ENCODE measurements around the gene AGRN. TPM values are rescaled to one million over a fixed set of nuclear protein-coding genes. Genes with fewer than 3 reads are reported as not detected.
"Not testable (repeated sequence)": the region's sequence is repeated elsewhere in the genome, so short reads cannot be mapped to it uniquely, and the experiment has no call there.

Gene AGRN
- total and polyA plus RNA-seq, 5 donors from 2014 or later = 0.06 to 4.2 (median 0.29) TPM; not detected in 1

- no peak for ATAC-seq (ENCODE audit: low read depth in 2 of 2)
- Histone ChIP-seq H3K36me3 (ENCODE audit: control insufficient read depth, insufficient read depth, low read length) (no peaks in the 10 kb centered on the region), H3K9me3 (ENCODE audit: control insufficient read depth in 2 of 2, low read length in 2 of 2) (no peaks in the 10 kb centered on the region), H3K27ac (ENCODE audit: insufficient read depth, low read length, poor library complexity, severe bottlenecking) (no peak overlapping the region), H3K27me3 (ENCODE audit: control insufficient read depth, insufficient read depth, low read length) (no peaks in the 10 kb centered on the region), H3K4me1 (ENCODE audit: control insufficient read depth, insufficient read depth, low read length, poor library complexity, severe bottlenecking) (peaks cover 41% of the 10 kb centered on the region), H3K4me3 (ENCODE audit: low read depth, low read length) (no peak overlapping the region)
- DNase-seq = no peak
- H3K36me3 Mint-ChIP-seq = no peaks in the 10 kb centered on the region
- H3K27ac Mint-ChIP-seq = peak overlapping the region in 1 of 3 donors; percentile 5
- no peaks in the 10 kb centered on the region for H3K9me3 Mint-ChIP-seq
- H3K27me3 Mint-ChIP-seq = peaks cover 17% of the 10 kb centered on the region
- peaks cover 0 to 21% (median 2%) of the 10 kb centered on the region in 4 donors for H3K4me1 Mint-ChIP-seq
- peak overlapping the region in 1 of 4 donors; percentile 38 for H3K4me3 Mint-ChIP-seq
Observed at GRCh38 chr1:1063261-1063944, 43.5 kb downstream of the AGRN start.

DNA sequence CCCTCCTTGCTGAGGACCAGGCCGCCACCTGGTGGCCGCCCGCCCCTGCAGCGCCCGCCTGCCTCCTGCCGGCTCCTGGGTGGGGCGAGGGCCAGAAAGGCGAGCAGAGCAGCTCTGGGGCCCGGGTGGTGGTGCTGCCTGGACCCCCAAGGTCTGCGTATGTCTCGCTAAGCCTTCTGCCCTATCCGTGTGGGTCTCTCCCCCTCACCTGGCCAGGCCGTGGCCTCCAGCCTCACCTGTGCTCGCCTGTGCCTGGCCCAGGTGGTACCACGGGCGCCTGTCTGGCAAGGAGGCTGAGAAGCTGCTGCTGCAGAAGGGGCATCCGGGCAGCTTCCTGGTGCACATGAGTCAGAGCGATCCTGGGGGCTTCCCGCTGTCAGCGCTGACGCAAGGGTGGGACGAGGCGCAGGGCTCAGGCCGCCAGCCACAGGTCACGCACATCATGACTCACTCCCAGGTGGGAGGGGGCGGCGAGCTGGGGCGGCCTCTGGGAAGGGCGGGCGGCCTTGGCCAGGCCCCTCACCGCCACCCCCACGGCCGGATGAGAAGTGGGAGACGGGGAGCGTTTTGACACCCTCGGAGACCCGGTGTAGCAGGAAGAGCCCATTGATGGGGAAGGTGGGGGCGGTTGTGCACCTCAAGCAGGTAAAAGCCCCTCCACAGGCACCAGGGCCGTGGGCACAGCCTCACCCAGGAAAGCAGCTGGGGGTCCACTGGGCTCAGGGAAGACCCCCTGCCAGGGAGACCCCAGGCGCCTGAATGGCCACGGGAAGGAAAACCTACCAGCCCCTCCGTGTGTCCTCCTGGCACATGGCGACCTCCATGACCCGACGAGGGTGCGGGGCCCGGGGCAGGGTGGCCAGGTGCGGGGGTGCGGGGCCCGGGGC lies 44.3 kb downstream of the AGRN start:
- Mint-ChIP-seq H3K4me3 (peak overlapping the region in 1 of 4 donors; percentile 15), H3K27me3 (peaks cover 16% of the 10 kb centered on the region), H3K27ac (peak overlapping the region in 1 of 3 donors; percentile 63), H3K9me3 (no peaks in the 10 kb centered on the region), H3K36me3 (no peaks in the 10 kb centered on the region), H3K4me1 (peaks cover 0 to 17% (median 2%) of the 10 kb centered on the region in 4 donors)
- H3K4me3 ChIP-seq (ENCODE audit: low read depth, low read length) = no peak overlapping the region
- DNase-seq (peak; percentile 74 to 76 (median 76)), ATAC-seq (ENCODE audit: low read depth in 2 of 2) (peak; percentile 62 to 65)
- H3K36me3 ChIP-seq (ENCODE audit: control insufficient read depth, insufficient read depth, low read length) = no peaks in the 10 kb centered on the region
- no peak overlapping the region for H3K27ac ChIP-seq (ENCODE audit: insufficient read depth, low read length, poor library complexity, severe bottlenecking)
- peaks cover 38% of the 10 kb centered on the region for H3K4me1 ChIP-seq (ENCODE audit: control insufficient read depth, insufficient read depth, low read length, poor library complexity, severe bottlenecking)
- no peaks in the 10 kb centered on the region for H3K27me3 ChIP-seq (ENCODE audit: control insufficient read depth, insufficient read depth, low read length)
- H3K9me3 ChIP-seq (ENCODE audit: control insufficient read depth in 2 of 2, low read length in 2 of 2) = no peaks in the 10 kb centered on the region

- DNase-seq = peak in 1 of 3 donors; percentile 42
- H3K9me3 Mint-ChIP-seq = no peaks in the 10 kb centered on the region
Observed at GRCh38 chr1:1065265-1065939, 45.5 kb downstream of the AGRN start.

DNA sequence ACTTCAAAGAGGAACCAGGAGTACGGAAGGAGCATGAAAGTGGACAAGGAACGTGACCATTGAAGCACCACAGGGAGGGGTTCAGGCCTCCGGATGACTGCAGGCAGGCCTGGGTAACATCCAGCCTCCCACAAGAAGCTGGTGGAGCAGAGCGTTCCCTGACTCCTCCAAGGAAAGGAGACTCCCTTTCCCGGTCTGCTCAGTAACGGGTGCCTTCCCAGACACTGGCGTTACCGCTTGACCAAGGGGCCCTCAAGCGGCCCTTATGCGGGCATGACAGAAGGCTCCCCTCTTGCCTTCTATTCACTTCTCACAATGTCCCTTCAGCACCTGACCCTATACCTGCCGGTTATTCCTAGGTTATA lies 46.0 kb downstream of the AGRN start:
- not testable (repeated sequence) for H3K9me3 Mint-ChIP-seq; H3K9me3 ChIP-seq (ENCODE audit: control insufficient read depth in 2 of 2, low read length in 2 of 2); DNase-seq; H3K27me3 ChIP-seq (ENCODE audit: control insufficient read depth, insufficient read depth, low read length); H3K4me3 ChIP-seq (ENCODE audit: low read depth, low read length); H3K27ac ChIP-seq (ENCODE audit: insufficient read depth, low read length, poor library complexity, severe bottlenecking); H3K36me3 ChIP-seq (ENCODE audit: control insufficient read depth, insufficient read depth, low read length); ATAC-seq (ENCODE audit: low read depth in 2 of 2); H3K36me3 Mint-ChIP-seq
- Mint-ChIP-seq H3K4me1 (peaks cover 0 to 14% (median 2%) of the 10 kb centered on the region in 4 donors), H3K27ac (peak overlapping the region in 2 of 3 donors; percentile 18 to 82), H3K4me3 (peak overlapping the region in 1 of 4 donors; percentile 6), H3K27me3 (peaks cover 11% of the 10 kb centered on the region)
- H3K4me1 ChIP-seq (ENCODE audit: control insufficient read depth, insufficient read depth, low read length, poor library complexity, severe bottlenecking) = peaks cover 34% of the 10 kb centered on the region

More at GRCh38 chr1:1065265-1065939, 45.5 kb downstream of the AGRN start:
- no peaks in the 10 kb centered on the region for H3K27me3 ChIP-seq (ENCODE audit: control insufficient read depth, insufficient read depth, low read length)
- H3K4me1 ChIP-seq (ENCODE audit: control insufficient read depth, insufficient read depth, low read length, poor library complexity, severe bottlenecking) = peaks cover 34% of the 10 kb centered on the region
- H3K27ac ChIP-seq (ENCODE audit: insufficient read depth, low read length, poor library complexity, severe bottlenecking) = no peak overlapping the region
- Mint-ChIP-seq H3K36me3 (no peaks in the 10 kb centered on the region), H3K4me3 (peak overlapping the region in 3 of 4 donors; percentile 0 to 24 (median 6)), H3K4me1 (peaks cover 0 to 14% (median 2%) of the 10 kb centered on the region in 4 donors), H3K27ac (peak overlapping the region in 2 of 3 donors; percentile 18 to 82), H3K27me3 (peaks cover 11% of the 10 kb centered on the region)
- no peak overlapping the region for H3K4me3 ChIP-seq (ENCODE audit: low read depth, low read length)
- ATAC-seq (ENCODE audit: low read depth in 2 of 2) = no peak
- no peaks in the 10 kb centered on the region for H3K9me3 ChIP-seq (ENCODE audit: control insufficient read depth in 2 of 2, low read length in 2 of 2)
- H3K36me3 ChIP-seq (ENCODE audit: control insufficient read depth, insufficient read depth, low read length) = no peaks in the 10 kb centered on the region

- Histone ChIP-seq H3K27ac (ENCODE audit: insufficient read depth, low read length, poor library complexity, severe bottlenecking) (no peak overlapping the region), H3K9me3 (ENCODE audit: control insufficient read depth in 2 of 2, low read length in 2 of 2) (no peaks in the 10 kb centered on the region), H3K36me3 (ENCODE audit: control insufficient read depth, insufficient read depth, low read length) (no peaks in the 10 kb centered on the region), H3K27me3 (ENCODE audit: control insufficient read depth, insufficient read depth, low read length) (no peaks in the 10 kb centered on the region), H3K4me3 (ENCODE audit: low read depth, low read length) (no peak overlapping the region), H3K4me1 (ENCODE audit: control insufficient read depth, insufficient read depth, low read length, poor library complexity, severe bottlenecking) (peaks cover 34% of the 10 kb centered on the region)
- DNase-seq = no peak
- no peak for ATAC-seq (ENCODE audit: low read depth in 2 of 2)
- no peaks in the 10 kb centered on the region for H3K36me3 Mint-ChIP-seq
- H3K4me1 Mint-ChIP-seq = peaks cover 0 to 14% (median 2%) of the 10 kb centered on the region in 4 donors
- no peak overlapping the region for H3K27ac Mint-ChIP-seq
- peaks cover 7% of the 10 kb centered on the region for H3K27me3 Mint-ChIP-seq
- peak overlapping the region in 2 of 4 donors; percentile 53 to 57 for H3K4me3 Mint-ChIP-seq
- no peaks in the 10 kb centered on the region for H3K9me3 Mint-ChIP-seq
Observed at GRCh38 chr1:1066403-1067283, 46.7 kb downstream of the AGRN start.

DNA sequence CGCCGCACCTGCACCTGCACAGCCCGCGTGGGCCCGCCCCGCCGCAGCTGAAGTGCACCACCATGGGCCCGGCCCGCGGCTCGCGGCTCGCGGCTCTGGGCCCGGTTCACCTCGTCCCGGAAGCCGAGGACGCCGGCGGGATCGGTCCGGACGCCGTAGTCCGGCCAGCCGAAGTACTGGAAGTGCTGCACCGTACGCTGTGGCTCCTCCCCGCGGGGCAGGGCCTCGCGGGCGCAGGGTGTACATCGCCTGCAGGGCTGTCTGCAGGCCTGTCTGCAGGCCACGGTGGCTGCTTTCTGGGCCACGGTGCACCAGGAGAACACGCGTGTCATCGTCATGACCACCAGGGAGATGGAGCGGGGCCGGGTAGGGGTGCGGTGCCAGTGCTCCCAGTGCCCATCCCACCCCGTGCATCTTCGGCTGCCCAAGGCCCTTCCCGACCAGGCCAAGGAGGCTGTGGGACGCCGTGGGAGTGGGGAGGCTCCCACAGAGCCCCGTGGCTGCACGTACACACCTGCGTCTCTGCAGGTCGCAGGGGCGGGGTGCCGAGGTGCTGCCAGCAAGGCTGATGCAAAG lies 47.5 kb downstream of the AGRN start:
- no peak overlapping the region for H3K27ac ChIP-seq (ENCODE audit: insufficient read depth, low read length, poor library complexity, severe bottlenecking)
- H3K36me3 ChIP-seq (ENCODE audit: control insufficient read depth, insufficient read depth, low read length) = no peaks in the 10 kb centered on the region
- peaks cover 31% of the 10 kb centered on the region for H3K4me1 ChIP-seq (ENCODE audit: control insufficient read depth, insufficient read depth, low read length, poor library complexity, severe bottlenecking)
- peak overlapping the region in 1 of 4 donors; percentile 57 for H3K4me3 Mint-ChIP-seq
- no peaks in the 10 kb centered on the region for H3K27me3 ChIP-seq (ENCODE audit: control insufficient read depth, insufficient read depth, low read length)
- peaks cover 6% of the 10 kb centered on the region for H3K27me3 Mint-ChIP-seq
- ATAC-seq (ENCODE audit: low read depth in 2 of 2) (no peak), DNase-seq (no peak)
- no peaks in the 10 kb centered on the region for H3K9me3 Mint-ChIP-seq
- H3K4me1 Mint-ChIP-seq = peaks cover 0 to 14% (median 2%) of the 10 kb centered on the region in 4 donors
- no peaks in the 10 kb centered on the region for H3K36me3 Mint-ChIP-seq
- H3K27ac Mint-ChIP-seq = no peak overlapping the region
- no peaks in the 10 kb centered on the region for H3K9me3 ChIP-seq (ENCODE audit: control insufficient read depth in 2 of 2, low read length in 2 of 2)
- no peak overlapping the region for H3K4me3 ChIP-seq (ENCODE audit: low read depth, low read length)

All from CD4-positive, CD25-positive, alpha-beta regulatory T cell (primary cell).